ENCODE data around the gene LIPT2.

- TF ChIP-seq CTCF (IDR thresholded peaks at IDR 0.05) (no peak), POLR2A (IDR thresholded peaks at IDR 0.05) (no peak), EP300 (IDR thresholded peaks at IDR 0.05) (no peak)
These were observed 14.1 kb upstream of the LIPT2 start for GRCh38 chr11:74507582-74507981.
